HG03439 (cell line): ENCODE results near the gene LMOD1.
"Not testable (repeated sequence)": the region's sequence is repeated elsewhere in the genome, so short reads cannot be mapped to it uniquely, and the experiment has no call there.

Experiments used
- ATAC-seq: cut with Tn5 transposase; IDR thresholded peaks from one replicate; pipeline ENCODE4 v1.9.1; 2021; ENCODE audit warnings: mild to moderate bottlenecking, moderate library complexity; ENCODE audit not compliant: unreplicated experiment

LMOD1 gene

GRCh38 chr1:201946224-201946908 is at the start of gene LMOD1:
LMOD1 (minus strand) TSS chr1:201946548; CDS start chr1:201946340, 208 bp downstream.
- no peak for ATAC-seq

GRCh38 chr1:201990427-201990826 is 44.1 kb upstream of the LMOD1 start:
- no peak for ATAC-seq

- no peak for ATAC-seq
Measured at GRCh38 chr1:201989354-201990128, 43.2 kb upstream of the LMOD1 start.

GRCh38 chr1:201988601-201989000 is 42.3 kb upstream of the LMOD1 start:
- ATAC-seq, result no peak

GRCh38 chr1:201985355-201985754 is 39.0 kb upstream of the LMOD1 start:
- no peak for ATAC-seq

GRCh38 chr1:201984446-201984845 is 38.1 kb upstream of the LMOD1 start:
- no peak for ATAC-seq

GRCh38 chr1:201983380-201983805 is 37.0 kb upstream of the LMOD1 start:
- no peak for ATAC-seq

- ATAC-seq, result peak; percentile 62
Measured at GRCh38 chr1:201982623-201983379, 36.5 kb upstream of the LMOD1 start, which contains the start of gene RNPEP. RNPEP (plus strand) TSS chr1:201982648; CDS start chr1:201982667, 19 bp downstream.

- ATAC-seq, result peak; percentile 29
Measured at GRCh38 chr1:201982082-201982622, 35.8 kb upstream of the LMOD1 start.

- ATAC-seq, result no peak
Measured at GRCh38 chr1:201970334-201971159, 24.2 kb upstream of the LMOD1 start.

- ATAC-seq, result no peak
Measured at GRCh38 chr1:201968202-201968925, 22.0 kb upstream of the LMOD1 start.

- no peak for ATAC-seq
Measured at GRCh38 chr1:201966171-201966570, 19.8 kb upstream of the LMOD1 start.

- no peak for ATAC-seq
Measured at GRCh38 chr1:201964261-201964660, 17.9 kb upstream of the LMOD1 start.

- ATAC-seq, result not testable (repeated sequence)
Measured at GRCh38 chr1:201962382-201962781, 16.0 kb upstream of the LMOD1 start.

- no peak for ATAC-seq
Measured at GRCh38 chr1:201958348-201958747, 12.0 kb upstream of the LMOD1 start.

GRCh38 chr1:201955729-201956143 is 9.4 kb upstream of the LMOD1 start:
- ATAC-seq, result peak; percentile 36

GRCh38 chr1:201955009-201955728 is 8.8 kb upstream of the LMOD1 start, which contains the start of gene TIMM17A:
TIMM17A (plus strand) TSS chr1:201955503; CDS start chr1:201955527, 24 bp downstream.
- peak; percentile 100 for ATAC-seq

GRCh38 chr1:201954263-201955008 is 8.1 kb upstream of the LMOD1 start:
- no peak for ATAC-seq
